ENCODE measurements around the gene DNAH17.

DNAH17 gene

DNA sequence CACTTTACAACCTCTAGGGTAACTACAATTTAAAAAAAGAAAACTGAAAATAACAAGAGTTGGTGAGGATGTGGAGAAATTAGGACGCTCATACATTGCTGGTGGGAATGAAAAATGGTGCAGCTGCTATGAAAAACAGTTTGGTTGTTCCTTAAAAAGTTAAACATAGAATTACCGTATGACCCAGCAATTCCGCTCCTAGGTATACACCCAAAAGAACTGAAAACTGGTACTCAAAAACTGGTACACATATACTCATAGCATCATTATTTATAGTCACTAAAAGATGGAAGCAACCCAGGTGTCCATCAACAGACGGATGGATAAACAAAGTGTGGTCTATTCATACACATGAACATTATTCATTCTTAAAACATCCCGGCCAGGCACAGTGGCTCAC, 42.9 kb upstream of the DNAH17 start:
- H3K4me3 ChIP-seq (ENCODE audit: low read length), result no peak overlapping the region
- no peak for TF ChIP-seq CTCF (conservative IDR thresholded peaks at IDR 0.05; ENCODE audit: low read length)
- no peak for DNase-seq (ENCODE audit: low read depth)

DNA sequence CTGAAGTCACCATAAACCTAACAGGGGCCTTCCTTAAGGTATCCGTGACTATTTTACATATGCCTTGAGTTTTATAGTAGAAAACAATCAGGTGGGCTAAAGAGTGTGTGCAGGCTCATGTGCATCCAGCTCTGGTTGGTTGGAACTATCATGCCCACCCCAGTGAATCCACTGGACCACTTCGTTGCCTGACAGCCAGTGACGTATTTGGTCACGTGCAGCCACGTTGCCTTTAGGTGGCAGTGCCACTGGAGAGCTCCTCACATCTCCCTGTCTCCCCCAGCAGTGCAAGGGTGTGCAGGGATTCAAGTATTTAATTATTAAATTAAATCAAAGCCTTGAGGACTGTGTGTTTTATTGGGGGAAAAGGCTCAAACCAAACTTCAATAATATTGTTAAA, 42.1 kb upstream of the DNAH17 start:
- DNase-seq (ENCODE audit: low read depth), result no peak
- H3K4me3 ChIP-seq (ENCODE audit: low read length), result no peak overlapping the region
- no peak for TF ChIP-seq CTCF (conservative IDR thresholded peaks at IDR 0.05; ENCODE audit: low read length)

DNA sequence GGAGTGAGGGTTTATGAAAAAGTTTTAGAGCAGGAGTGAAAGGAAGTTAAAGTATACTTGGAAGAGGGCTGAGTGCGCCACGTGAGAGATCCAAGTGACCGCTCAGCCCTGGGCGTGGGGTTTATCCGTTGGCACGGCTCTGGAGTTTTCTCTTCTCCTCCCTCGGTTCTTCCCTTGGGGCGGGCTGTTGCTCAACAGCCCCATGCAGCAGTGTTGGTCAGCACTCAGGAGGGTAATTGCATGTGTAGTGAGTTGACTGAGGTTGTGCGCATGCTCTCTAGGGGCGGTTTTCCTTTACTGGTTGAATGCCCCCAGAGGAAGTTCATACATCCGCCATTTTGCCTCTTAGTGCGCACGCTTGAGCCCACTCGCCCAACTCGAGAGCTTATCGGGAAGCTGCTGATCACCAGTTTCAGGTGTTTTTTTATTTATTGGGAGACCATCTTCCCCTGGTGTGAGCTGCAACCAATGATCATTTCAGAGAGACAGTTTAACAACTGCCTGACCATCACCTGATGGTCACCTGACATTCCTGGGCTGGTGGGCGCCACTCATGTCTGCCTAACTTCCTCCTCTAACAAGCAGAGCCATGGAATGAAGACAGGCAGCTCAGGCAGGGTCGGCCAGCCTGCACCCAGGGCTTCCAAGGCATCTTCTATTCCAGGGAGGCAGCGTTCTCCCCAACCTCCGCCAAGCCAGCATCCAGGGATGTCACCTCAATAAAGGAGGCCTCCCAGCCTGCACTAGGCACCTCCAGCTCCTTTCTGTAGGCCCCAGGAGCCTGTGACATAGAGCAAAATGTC, 41.3 kb upstream of the DNAH17 start:
- H3K4me3 ChIP-seq (ENCODE audit: low read length), result no peak overlapping the region
- DNase-seq (ENCODE audit: low read depth), result no peak
- TF ChIP-seq CTCF (conservative IDR thresholded peaks at IDR 0.05; ENCODE audit: low read length), result no peak

DNA sequence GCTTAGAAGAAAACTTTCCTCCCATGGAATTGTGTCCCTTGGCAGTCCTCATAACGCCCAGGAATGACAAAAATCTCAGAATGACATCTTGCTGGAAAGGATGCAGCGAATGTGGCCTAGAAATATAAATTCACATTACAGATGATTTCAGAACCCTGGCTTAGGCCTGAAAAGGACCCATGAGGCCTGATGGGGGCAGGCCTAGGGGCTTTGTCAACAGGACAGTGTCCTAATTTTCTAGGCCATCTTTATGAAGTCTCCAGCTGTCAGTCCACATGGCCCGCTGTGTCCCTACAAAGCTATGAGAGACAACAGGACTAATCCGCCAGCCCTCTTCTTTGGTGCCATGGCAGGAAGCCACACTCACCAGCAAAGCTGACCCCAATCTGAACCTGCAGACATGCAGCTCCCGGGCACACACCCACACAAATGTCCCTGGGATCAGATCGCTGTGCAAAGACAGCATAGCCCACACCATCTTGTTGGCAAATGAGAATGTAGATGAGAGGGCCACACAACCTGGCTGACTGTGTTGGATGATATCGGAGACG, 40.4 kb upstream of the DNAH17 start:
- H3K4me3 ChIP-seq (ENCODE audit: low read length), result no peak overlapping the region
- TF ChIP-seq CTCF (conservative IDR thresholded peaks at IDR 0.05; ENCODE audit: low read length), result no peak
- DNase-seq (ENCODE audit: low read depth), result peak; percentile 57

DNA sequence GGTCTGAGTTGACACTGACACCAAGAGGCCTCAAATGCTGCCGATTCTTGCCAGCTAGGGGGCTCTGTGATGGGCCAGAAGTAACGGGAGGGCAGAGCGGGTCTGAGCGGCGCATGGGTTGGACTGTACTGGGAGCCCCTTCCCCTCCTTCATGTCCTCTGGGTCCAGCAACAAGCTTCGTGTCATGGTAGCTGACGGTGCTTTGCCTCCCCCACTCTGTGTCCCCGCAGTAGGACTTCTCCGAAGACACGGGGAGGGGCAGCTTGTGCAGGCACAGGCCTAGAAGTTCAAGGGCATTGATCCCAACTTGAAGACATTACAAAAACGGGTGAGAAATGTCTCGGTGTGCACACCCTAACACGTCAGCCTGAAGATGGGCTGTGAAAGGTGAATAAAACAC, 39.8 kb upstream of the DNAH17 start:
- DNase-seq (ENCODE audit: low read depth), result no peak

DNA sequence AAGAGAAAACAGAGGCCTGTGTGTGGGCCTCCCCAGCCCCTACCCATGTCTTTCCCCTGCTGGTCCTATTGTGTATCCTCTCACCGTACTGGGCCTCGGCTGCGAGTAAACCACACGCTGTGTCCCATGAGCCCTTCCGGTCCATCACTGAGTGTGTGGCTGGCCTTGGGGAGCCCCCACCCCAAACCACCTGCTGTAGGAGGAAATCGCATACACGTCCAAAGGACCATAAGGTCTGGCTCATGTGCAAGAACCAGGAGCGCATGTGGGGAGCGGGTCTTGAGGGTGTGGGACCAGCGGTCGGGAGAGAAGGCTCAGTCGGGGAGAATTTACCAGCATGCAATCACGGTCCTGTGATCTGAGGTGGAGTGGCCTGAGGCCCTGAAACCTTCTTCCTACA, 38.4 kb upstream of the DNAH17 start:
- no peak for TF ChIP-seq CTCF (conservative IDR thresholded peaks at IDR 0.05; ENCODE audit: low read length)
- H3K4me3 ChIP-seq (ENCODE audit: low read length), result no peak overlapping the region
- DNase-seq (ENCODE audit: low read depth), result no peak

More for the DNA sequence above, 39.8 kb upstream of the DNAH17 start:
- no peak for TF ChIP-seq CTCF (conservative IDR thresholded peaks at IDR 0.05; ENCODE audit: low read length)
- H3K4me3 ChIP-seq (ENCODE audit: low read length), result no peak overlapping the region

- TF ChIP-seq CTCF (conservative IDR thresholded peaks at IDR 0.05; ENCODE audit: low read length), result no peak
- no peak overlapping the region for H3K4me3 ChIP-seq (ENCODE audit: low read length)
- no peak for DNase-seq (ENCODE audit: low read depth)
These were observed 36.2 kb upstream of the DNAH17 start for GRCh38 chr17:78613416-78613815.

All from AG10803 (cell line).